Ishikawa (cell line): ENCODE data around the gene PLXDC2.

Experiments used
- CEBPB ChIP-seq: IDR thresholded peaks from 2 replicates; pipeline ENCODE4 v1.6.1; 2012
- CREB1 ChIP-seq: IDR thresholded peaks from 2 replicates; pipeline ENCODE4 v1.6.1; 2012; ENCODE audit warnings: low read depth
- EGR1 ChIP-seq: IDR thresholded peaks from 2 replicates; pipeline ENCODE4 v1.6.1; 2012
- EP300 ChIP-seq: IDR thresholded peaks from 2 replicates; pipeline ENCODE4 v1.6.1; 2012; ENCODE audit warnings: borderline replicate concordance
- FOXM1 ChIP-seq: IDR thresholded peaks from 2 replicates; pipeline ENCODE4 v1.6.1; 2012; ENCODE audit warnings: low read depth, borderline replicate concordance
- NFIC ChIP-seq: IDR thresholded peaks from 2 replicates; pipeline ENCODE4 v1.6.1; 2012
- RAD21 ChIP-seq: IDR thresholded peaks from 2 replicates; pipeline ENCODE4 v1.6.1; 2012; ENCODE audit warnings: low read depth
- TAF1 ChIP-seq: IDR thresholded peaks from 2 replicates; pipeline ENCODE4 v1.6.1; 2012; ENCODE audit warnings: low read depth, mild to moderate bottlenecking
- TCF12 ChIP-seq: IDR thresholded peaks from 2 replicates; pipeline ENCODE4 v1.6.1; 2012; ENCODE audit warnings: low read depth
- TEAD4 ChIP-seq: IDR thresholded peaks from 2 replicates; pipeline ENCODE4 v1.6.1; 2012
- YY1 ChIP-seq: IDR thresholded peaks from 2 replicates; pipeline ENCODE4 v1.6.1; 2012; ENCODE audit warnings: low read depth
- ZBTB7A ChIP-seq: IDR thresholded peaks from 2 replicates; pipeline ENCODE4 v1.6.1; 2012; ENCODE audit warnings: low read depth
- TF ChIP-seq, protein P1 (sequence below): IDR thresholded peaks from 2 replicates; pipeline ENCODE4 v1.6.1; 2012
- TF ChIP-seq, protein P2 (sequence below): IDR thresholded peaks from 2 replicates; pipeline ENCODE4 v1.6.1; 2012
- TF ChIP-seq, protein P3 (sequence below): IDR thresholded peaks from 2 replicates; pipeline ENCODE4 v1.6.1; 2012; ENCODE audit warnings: low read depth, mild to moderate bottlenecking

PLXDC2 gene

DNA sequence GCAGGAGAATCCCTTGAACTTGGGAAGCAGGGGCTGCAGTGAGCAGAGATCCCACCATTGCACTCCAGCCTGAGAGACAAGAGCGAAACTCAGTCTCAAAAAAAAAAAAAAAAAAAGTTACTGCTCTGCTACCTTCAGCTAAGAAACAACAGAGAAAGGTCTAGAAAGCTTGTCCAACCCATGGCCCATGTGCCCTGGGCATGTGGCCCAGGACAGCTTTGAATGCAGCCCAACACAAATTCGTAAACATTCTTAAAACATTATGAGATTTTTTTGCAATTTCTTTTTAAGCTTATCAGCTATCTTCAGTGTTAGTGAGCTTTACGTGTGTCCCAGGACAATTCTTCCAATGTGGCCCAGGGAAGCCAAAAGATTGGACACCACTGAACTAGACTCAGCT is 22.9 kb downstream of the PLXDC2 start:
- TF ChIP-seq ZBTB7A (no peak), EGR1 (no peak), NFIC (no peak), TCF12 (no peak), CREB1 (no peak), TEAD4 (no peak), FOXM1 (no peak), RAD21 (no peak), YY1 (no peak), CEBPB (no peak), EP300 (no peak)
- TF ChIP-seq, protein P1, sequence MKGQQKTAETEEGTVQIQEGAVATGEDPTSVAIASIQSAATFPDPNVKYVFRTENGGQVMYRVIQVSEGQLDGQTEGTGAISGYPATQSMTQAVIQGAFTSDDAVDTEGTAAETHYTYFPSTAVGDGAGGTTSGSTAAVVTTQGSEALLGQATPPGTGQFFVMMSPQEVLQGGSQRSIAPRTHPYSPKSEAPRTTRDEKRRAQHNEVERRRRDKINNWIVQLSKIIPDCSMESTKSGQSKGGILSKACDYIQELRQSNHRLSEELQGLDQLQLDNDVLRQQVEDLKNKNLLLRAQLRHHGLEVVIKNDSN, result no peak
- TF ChIP-seq, protein P2, sequence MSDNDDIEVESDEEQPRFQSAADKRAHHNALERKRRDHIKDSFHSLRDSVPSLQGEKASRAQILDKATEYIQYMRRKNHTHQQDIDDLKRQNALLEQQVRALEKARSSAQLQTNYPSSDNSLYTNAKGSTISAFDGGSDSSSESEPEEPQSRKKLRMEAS, result no peak
- TF ChIP-seq, protein P3, sequence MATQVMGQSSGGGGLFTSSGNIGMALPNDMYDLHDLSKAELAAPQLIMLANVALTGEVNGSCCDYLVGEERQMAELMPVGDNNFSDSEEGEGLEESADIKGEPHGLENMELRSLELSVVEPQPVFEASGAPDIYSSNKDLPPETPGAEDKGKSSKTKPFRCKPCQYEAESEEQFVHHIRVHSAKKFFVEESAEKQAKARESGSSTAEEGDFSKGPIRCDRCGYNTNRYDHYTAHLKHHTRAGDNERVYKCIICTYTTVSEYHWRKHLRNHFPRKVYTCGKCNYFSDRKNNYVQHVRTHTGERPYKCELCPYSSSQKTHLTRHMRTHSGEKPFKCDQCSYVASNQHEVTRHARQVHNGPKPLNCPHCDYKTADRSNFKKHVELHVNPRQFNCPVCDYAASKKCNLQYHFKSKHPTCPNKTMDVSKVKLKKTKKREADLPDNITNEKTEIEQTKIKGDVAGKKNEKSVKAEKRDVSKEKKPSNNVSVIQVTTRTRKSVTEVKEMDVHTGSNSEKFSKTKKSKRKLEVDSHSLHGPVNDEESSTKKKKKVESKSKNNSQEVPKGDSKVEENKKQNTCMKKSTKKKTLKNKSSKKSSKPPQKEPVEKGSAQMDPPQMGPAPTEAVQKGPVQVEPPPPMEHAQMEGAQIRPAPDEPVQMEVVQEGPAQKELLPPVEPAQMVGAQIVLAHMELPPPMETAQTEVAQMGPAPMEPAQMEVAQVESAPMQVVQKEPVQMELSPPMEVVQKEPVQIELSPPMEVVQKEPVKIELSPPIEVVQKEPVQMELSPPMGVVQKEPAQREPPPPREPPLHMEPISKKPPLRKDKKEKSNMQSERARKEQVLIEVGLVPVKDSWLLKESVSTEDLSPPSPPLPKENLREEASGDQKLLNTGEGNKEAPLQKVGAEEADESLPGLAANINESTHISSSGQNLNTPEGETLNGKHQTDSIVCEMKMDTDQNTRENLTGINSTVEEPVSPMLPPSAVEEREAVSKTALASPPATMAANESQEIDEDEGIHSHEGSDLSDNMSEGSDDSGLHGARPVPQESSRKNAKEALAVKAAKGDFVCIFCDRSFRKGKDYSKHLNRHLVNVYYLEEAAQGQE, result no peak

DNA sequence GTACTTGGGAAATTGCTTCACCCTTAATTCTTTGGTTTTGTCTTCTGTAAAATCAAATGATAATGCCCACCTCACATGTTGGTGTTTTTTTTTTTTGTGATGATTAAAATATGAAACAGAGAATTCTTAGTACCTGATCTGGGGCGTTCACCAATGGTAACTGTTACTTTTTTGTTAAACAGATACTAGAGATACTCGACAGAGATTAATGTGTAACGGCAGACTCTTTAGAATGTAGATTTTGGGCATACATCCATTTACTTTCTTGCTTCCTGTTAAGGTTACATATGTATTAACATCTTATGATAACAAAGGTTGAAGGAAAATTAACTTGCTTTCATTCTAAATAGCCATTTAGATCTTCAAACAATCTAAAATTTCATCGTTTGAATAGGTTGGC is 23.3 kb downstream of the PLXDC2 start:
- TF ChIP-seq YY1, result no peak
- no peak for TF ChIP-seq TEAD4
- TF ChIP-seq EP300, result no peak
- TF ChIP-seq, protein P1, result no peak
- TF ChIP-seq ZBTB7A, result no peak

DNA sequence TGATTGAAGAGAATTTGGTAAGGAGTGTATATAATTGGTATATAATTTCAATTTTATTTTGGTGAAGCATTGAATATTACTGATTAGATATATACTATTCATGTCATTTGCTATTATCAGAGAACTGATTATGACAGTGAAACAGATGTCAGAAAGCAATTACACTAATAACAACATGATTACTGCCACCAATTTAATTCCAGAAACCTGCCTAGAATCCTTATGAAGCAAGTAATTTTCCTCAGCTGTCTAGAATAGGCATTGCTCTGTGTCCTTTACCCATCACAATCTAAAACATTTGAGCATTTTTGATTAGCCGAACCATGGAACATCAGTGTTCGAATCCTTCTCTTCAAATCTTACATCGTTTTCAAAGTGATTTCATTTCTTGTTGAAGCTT is 24.5 kb downstream of the PLXDC2 start:
- no peak for TF ChIP-seq ZBTB7A
- TF ChIP-seq, protein P3, result no peak
- no peak for TF ChIP-seq TEAD4

DNA sequence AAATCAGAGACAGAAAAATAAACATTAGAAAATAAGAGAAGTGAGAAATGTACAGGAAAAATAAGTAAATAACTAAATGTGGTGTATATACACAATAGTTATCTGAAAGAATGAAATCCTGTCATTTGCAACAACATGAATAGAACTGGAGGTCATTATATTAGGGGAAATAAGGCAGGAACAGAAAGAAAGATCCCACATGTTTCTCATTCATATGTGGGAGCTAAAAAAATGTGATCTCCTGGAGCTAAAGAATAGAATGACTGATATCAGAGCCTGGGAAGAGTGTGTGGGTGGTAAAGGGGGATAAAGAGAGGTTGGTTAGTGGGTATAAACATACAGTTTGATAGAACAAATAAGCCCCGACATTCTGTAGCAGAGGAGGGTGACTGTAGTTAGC is 27.3 kb downstream of the PLXDC2 start:
- no peak for TF ChIP-seq EP300
- TF ChIP-seq, protein P2, result no peak
- TF ChIP-seq TEAD4, result no peak
- TF ChIP-seq, protein P3, result no peak
- no peak for TF ChIP-seq ZBTB7A
- no peak for TF ChIP-seq RAD21
- TF ChIP-seq, protein P1, result no peak

DNA sequence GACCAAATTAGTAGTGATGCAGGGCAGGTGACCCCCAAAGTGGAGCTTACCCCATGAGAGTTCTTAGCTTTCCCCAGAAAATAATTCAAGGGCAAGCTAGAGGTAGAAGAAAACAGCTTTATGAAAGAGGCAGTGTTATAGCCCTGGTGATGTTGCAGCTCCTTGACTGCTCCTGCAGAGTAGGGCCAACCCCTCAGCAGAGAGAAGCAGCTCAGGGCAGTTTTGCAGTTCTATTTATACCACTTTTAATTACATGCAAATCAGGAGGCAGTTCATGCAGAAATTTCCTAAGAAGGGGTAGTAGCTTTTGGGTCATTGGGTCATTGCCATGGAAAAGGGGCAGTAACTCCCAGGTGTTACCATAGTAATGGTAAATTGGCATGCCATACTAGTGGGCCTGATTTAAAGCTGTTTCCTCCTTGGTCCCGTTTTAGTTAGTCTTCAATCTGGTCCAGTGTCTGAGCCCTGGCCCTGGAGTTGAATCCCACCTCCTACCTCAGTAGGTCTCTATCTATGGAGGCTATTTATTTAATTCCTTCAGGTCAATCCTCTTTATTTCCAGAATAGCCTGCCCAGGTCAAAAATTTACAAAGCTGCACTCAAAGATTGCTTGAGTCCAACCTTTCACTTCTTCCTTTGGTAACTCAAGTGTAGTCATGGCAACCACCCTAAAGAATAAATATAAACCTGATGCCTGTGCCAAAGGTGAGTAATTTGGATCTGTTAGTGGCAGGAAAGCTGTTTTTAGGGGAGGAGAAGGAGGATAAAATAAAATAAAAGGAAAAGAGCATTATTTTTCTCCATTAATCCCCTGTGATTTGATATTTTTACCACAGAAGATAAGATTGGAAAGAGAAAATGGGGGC is 29.5 kb downstream of the PLXDC2 start:
- TF ChIP-seq TAF1, result no peak
- no peak for TF ChIP-seq EP300
- no peak for TF ChIP-seq YY1
- TF ChIP-seq, protein P3, result no peak
- no peak for TF ChIP-seq CREB1
- no peak for TF ChIP-seq TCF12
- TF ChIP-seq ZBTB7A, result no peak
- TF ChIP-seq, protein P1, result no peak
- TF ChIP-seq, protein P2, result no peak
- no peak for TF ChIP-seq EGR1
- no peak for TF ChIP-seq FOXM1
